GM12878 (cell line): ENCODE results near the gene SLC24A4.

Source experiments
- POLR2A ChIP-seq: IDR thresholded peaks from 2 replicates; pipeline ENCODE4 v1.6.1; 2011; ENCODE audit warnings: low read depth, mild to moderate bottlenecking, low read length
- POLR2AphosphoS5 ChIP-seq: IDR thresholded peaks from 2 replicates; pipeline ENCODE4 v1.6.1; 2011; ENCODE audit warnings: mild to moderate bottlenecking, low read length, inconsistent platforms
- SUPT20H ChIP-seq: IDR thresholded peaks from 2 replicates; pipeline ENCODE4 v1.6.1; 2011; ENCODE audit warnings: low read depth, mild to moderate bottlenecking, low read length, moderate library complexity, borderline replicate concordance; ENCODE audit not compliant: control insufficient read depth
- ZNF274 ChIP-seq: IDR thresholded peaks from one replicate; pipeline ENCODE4 v1.8.0; 2011; ENCODE audit not compliant: insufficient read length, insufficient read depth
- TF ChIP-seq, protein P1 (sequence below), 3 experiments: IDR thresholded peaks in 2 of 3; conservative IDR thresholded peaks in 1 of 3; 2 replicates each; pipeline ENCODE4 v1.5.1; 2011; ENCODE audit warnings: low read depth in 3 of 3, low read length in 3 of 3, mild to moderate bottlenecking in 3 of 3, control low read depth in 2 of 3, moderate library complexity in 2 of 3, inconsistent platforms in 1 of 3, mixed read lengths in 1 of 3; ENCODE audit not compliant: control insufficient read depth in 2 of 3, insufficient read depth in 1 of 3; ENCODE audit errors: extremely low read depth in 1 of 3

DNA sequence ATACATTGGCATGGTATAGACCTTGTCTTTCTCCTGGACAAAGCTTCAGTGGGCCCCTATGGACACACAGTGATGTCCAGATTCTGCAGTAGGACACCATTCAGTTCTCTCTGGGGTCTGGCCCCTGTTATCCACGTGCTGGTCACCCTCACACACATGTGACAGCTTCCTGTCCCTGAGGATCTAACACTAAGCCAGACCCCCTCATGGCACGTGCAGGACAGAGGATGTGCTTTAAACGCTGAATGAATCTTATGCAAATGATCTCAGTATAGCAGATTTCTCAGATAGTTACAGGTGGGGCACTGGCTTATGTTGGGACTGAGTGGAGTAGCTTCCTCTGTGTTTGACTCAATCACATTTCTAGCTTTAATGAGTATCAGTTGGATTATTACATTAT lies 33.7 kb downstream of the SLC24A4 start:
- no peak for TF ChIP-seq ZNF274
- TF ChIP-seq, protein P1, sequence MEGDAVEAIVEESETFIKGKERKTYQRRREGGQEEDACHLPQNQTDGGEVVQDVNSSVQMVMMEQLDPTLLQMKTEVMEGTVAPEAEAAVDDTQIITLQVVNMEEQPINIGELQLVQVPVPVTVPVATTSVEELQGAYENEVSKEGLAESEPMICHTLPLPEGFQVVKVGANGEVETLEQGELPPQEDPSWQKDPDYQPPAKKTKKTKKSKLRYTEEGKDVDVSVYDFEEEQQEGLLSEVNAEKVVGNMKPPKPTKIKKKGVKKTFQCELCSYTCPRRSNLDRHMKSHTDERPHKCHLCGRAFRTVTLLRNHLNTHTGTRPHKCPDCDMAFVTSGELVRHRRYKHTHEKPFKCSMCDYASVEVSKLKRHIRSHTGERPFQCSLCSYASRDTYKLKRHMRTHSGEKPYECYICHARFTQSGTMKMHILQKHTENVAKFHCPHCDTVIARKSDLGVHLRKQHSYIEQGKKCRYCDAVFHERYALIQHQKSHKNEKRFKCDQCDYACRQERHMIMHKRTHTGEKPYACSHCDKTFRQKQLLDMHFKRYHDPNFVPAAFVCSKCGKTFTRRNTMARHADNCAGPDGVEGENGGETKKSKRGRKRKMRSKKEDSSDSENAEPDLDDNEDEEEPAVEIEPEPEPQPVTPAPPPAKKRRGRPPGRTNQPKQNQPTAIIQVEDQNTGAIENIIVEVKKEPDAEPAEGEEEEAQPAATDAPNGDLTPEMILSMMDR (IDR thresholded peaks at IDR 0.05 in 2 of 3, conservative IDR thresholded peaks at IDR 0.05 in 1 of 3; ENCODE audit: control insufficient read depth in 2 of 3, extremely low read depth in 1 of 3, insufficient read depth in 1 of 3, low read depth in 3 of 3, low read length in 3 of 3): no peak
- no peak for TF ChIP-seq POLR2AphosphoS5
- no peak for TF ChIP-seq SUPT20H
- TF ChIP-seq POLR2A: no peak
